Panc1 (cell line): ENCODE results near the gene CXCL1. TPM values are rescaled to one million over a fixed set of nuclear protein-coding genes. Genes with fewer than 3 reads are reported as not detected.

ENCODE experiments used
- ATAC-seq: fragments of 200-7000 bp; cut with Tn5 transposase; 2 replicates; pipeline ENCODE4 v1.9.1; 2020; ENCODE audit warnings: mild to moderate bottlenecking, moderate library complexity
- BruUV-seq: library from RNA; stranded (reverse); fragments of 400-500 nt; replicated peaks from 2 replicates; lab custom pipeline; 2021; lab: Mats Ljungman, UMichigan
- CTCF ChIA-PET: fragments of 300-600 bp; sonication (Branson Sonifier 250); formaldehyde crosslinking; loops from one replicate; lab custom pipeline; 2022; ENCODE audit warnings: antibody characterized with exemption; lab: Charles Lee
- POLR2A ChIA-PET: fragments of 300-600 bp; sonication (Branson Sonifier 250); formaldehyde crosslinking; loops from one replicate; lab custom pipeline; 2022; ENCODE audit warnings: antibody characterized with exemption; lab: Charles Lee
- DNase-seq: peaks from one replicate; pipeline ENCODE4 v3.0.0-alpha.2; 2010; ENCODE audit warnings: low read depth, low spot score
- H3K27ac ChIP-seq: 2 replicates; pipeline ENCODE4 v1.5.1; 2011; ENCODE audit warnings: mild to moderate bottlenecking, low read length, inconsistent platforms
- H3K27me3 ChIP-seq: fragments of 200-500 bp; sonication (Bioruptor generic); 2 replicates; pipeline ENCODE4 v1.6.0; 2014; ENCODE audit warnings: low read length, inconsistent platforms; ENCODE audit not compliant: control insufficient read depth, insufficient read depth
- H3K36me3 ChIP-seq: fragments of 200-500 bp; sonication (Bioruptor generic); 2 replicates; pipeline ENCODE4 v1.5.1; 2014; ENCODE audit warnings: inconsistent platforms, mild to moderate bottlenecking, low read length, moderate library complexity; ENCODE audit not compliant: control insufficient read depth, insufficient read depth
- H3K4me1 ChIP-seq: 2 replicates; pipeline ENCODE4 v1.5.1; 2011; ENCODE audit warnings: inconsistent platforms, mild to moderate bottlenecking, low read length, moderate library complexity; ENCODE audit not compliant: control insufficient read depth, insufficient read depth
- H3K4me3 ChIP-seq, 2 experiments: 2 replicates each; pipeline ENCODE4 v1.5.1; 2011 to 2012; ENCODE audit warnings: low read depth in 2 of 2, low read length in 2 of 2, mild to moderate bottlenecking in 2 of 2, inconsistent platforms in 1 of 2, moderate library complexity in 1 of 2
- H3K9me3 ChIP-seq: fragments of 200-500 bp; sonication (Bioruptor generic); 2 replicates; pipeline ENCODE4 v1.5.1; 2014; ENCODE audit warnings: low read depth, mild to moderate bottlenecking, inconsistent platforms, low read length, moderate library complexity; ENCODE audit not compliant: control insufficient read depth, insufficient read depth
- CTCF ChIP-seq: fragments of 450-650 bp; IDR thresholded peaks from 2 replicates; pipeline ENCODE4 v1.5.1; 2017; ENCODE audit warnings: mild to moderate bottlenecking
- POLR2AphosphoS5 ChIP-seq: IDR thresholded peaks from 2 replicates; pipeline ENCODE4 v1.6.1; 2012; ENCODE audit warnings: mild to moderate bottlenecking, low read depth, low read length, moderate library complexity
- REST ChIP-seq, 2 experiments: IDR thresholded peaks; 2 replicates each; pipeline ENCODE4 v1.6.1; 2011 to 2012; ENCODE audit warnings: low read depth in 2 of 2, control low read depth in 1 of 2, low read length in 1 of 2, mild to moderate bottlenecking in 1 of 2, moderate library complexity in 1 of 2; ENCODE audit not compliant: insufficient read depth in 1 of 2
- SIN3A ChIP-seq: IDR thresholded peaks from 2 replicates; pipeline ENCODE4 v1.6.1; 2012; ENCODE audit warnings: low read depth, mild to moderate bottlenecking, low read length, moderate library complexity, borderline replicate concordance; ENCODE audit not compliant: insufficient read depth
- TCF7L2 ChIP-seq: IDR thresholded peaks from 2 replicates; pipeline ENCODE4 v1.6.1; 2011; ENCODE audit warnings: mild to moderate bottlenecking, low read depth, low read length, inconsistent platforms
- in situ Hi-C: cut with HindIII; loops from 2 replicates; pipeline ENCODE4 v1.10.0; 2016; ENCODE audit warnings: low sequenced_read_pairs, low pct_unique_long_range_greater_than_20kb
- intact Hi-C: fragments of 100-400 bp; cut with micrococcal nuclease; formaldehyde crosslinking; loops from one replicate; pipeline ENCODE4 v1.10.0; 2022; ENCODE audit not compliant: unreplicated experiment
- total RNA-seq: library from RNA; stranded (reverse); gene quantifications from one replicate; pipeline ENCODE4 v1.2.1, GENCODE V29; 2021; ENCODE audit not compliant: unreplicated experiment

Gene CXCL1
- total RNA-seq, 1 experiment from 2014 or later: 12.8 TPM

GRCh38 chr4:73874386-73874785, 5.2 kb downstream of the CXCL1 start:
- no peaks in the 10 kb centered on the region; the same call in 1 of the 2 replicates for H3K4me1 ChIP-seq
- no peaks in the 10 kb centered on the region for H3K9me3 ChIP-seq
- intact Hi-C loops (loop anchor here (5.0 kb wide), 1 partner anchor 43 kb away; no protein-coding TSS in a partner anchor), in situ Hi-C loops (no loop called here)
- BruUV-seq: no TSS peak
- H3K4me3 ChIP-seq: no peak overlapping the region
- no peaks in the 10 kb centered on the region for H3K36me3 ChIP-seq
- DNase-seq (no peak), ATAC-seq (no peak)
- no peaks in the 10 kb centered on the region for H3K27me3 ChIP-seq
- TF ChIP-seq REST (IDR thresholded peaks at IDR 0.05; ENCODE audit: insufficient read depth in 1 of 2, low read depth in 2 of 2, low read length in 1 of 2) (no peak), CTCF (no peak), SIN3A (no peak), TCF7L2 (no peak), POLR2AphosphoS5 (no peak)
- ChIA-PET CTCF (no interaction called here), POLR2A (no interaction called here)
- H3K27ac ChIP-seq: no peak overlapping the region

GRCh38 chr4:73875401-73875800, 6.2 kb downstream of the CXCL1 start:
- in situ Hi-C loops (no loop called here), intact Hi-C loops (no loop called here)
- Histone ChIP-seq H3K4me3 (no peak overlapping the region), H3K9me3 (no peaks in the 10 kb centered on the region), H3K36me3 (no peaks in the 10 kb centered on the region), H3K27ac (no peak overlapping the region), H3K27me3 (no peaks in the 10 kb centered on the region), H3K4me1 (no peaks in the 10 kb centered on the region; the same call in 1 of the 2 replicates)
- DNase-seq (no peak), ATAC-seq (no peak)
- ChIA-PET CTCF (no interaction called here), POLR2A (no interaction called here)
- TF ChIP-seq REST (IDR thresholded peaks at IDR 0.05; ENCODE audit: insufficient read depth in 1 of 2, low read depth in 2 of 2, low read length in 1 of 2) (no peak), CTCF (no peak), POLR2AphosphoS5 (no peak), TCF7L2 (no peak), SIN3A (no peak)
- BruUV-seq: no TSS peak
